HG03135 (cell line): ENCODE measurements around the gene RELB.
"Not testable (repeated sequence)": the region's sequence is repeated elsewhere in the genome, so short reads cannot be mapped to it uniquely, and the experiment has no call there.

ENCODE experiments used
- ATAC-seq: cut with Tn5 transposase; IDR thresholded peaks from one replicate; pipeline ENCODE4 v1.9.1; 2021; ENCODE audit warnings: mild to moderate bottlenecking, moderate library complexity; ENCODE audit not compliant: unreplicated experiment

The RELB gene

GRCh38 chr19:45001087-45001739 lies at the start of gene RELB:
Gene RELB, plus strand, starts transcription at chr19:45001464. Its CDS starts 116 bp downstream, at chr19:45001580.
- ATAC-seq = peak; percentile 49

DNA sequence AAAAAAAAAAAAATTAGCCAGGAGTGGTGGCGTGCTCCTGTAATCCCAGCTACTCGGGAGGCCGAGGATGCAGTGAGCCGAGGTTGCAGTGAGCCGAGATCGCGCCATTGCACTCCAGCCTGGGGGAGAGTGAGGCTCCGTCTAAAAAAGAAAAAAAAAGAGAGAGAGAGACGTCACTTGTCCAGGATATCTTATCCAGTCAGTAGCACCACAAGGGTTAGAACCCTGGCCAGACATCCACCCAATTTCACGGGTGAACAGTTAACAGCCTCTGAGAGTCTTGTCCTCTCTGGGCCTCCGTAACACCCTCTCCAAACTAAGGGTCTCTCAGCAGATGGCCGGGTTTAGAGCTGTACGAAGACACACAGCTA lies 47.0 kb upstream of the RELB start:
- ATAC-seq = no peak

DNA sequence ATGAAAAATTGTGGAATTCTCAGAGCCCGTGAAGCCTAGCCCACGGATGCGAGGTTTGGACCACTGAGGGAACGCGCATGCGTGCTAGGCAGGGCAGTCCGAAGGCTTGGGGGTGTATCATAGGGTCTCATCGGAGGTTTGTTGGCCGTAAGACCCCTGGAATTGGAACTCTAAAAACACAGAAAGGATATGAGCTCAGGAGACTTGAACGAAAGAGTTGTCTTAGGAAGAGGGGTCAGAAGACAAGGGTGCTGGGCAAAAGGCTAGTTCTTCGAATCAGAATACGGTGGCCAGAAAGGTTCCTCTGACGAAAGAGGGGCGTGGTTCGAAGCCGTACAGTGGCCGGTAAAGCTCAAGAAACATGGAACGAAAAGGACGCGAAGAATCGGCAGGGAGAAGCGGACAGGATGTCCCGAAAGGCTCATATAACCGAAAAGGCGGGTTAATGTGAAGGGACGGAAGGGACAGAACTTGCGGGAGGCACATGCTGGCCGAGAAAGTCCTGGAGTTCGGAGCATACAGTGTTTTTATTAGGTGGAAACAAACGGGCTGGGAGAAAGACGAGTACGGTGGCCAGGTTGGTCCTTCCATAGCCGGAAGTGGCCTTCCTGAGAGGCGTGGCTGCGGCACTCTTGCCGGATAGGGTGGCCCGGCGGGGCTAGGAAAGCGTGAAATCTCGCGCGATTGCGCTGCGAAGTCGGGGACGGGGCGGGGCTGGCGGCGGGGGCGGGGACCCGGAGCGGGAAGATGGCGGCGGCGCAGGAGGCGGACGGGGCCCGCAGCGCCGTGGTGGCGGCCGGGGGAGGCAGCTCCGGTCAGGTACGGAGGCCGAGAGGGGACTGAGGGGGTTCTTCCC lies 46.4 kb upstream of the RELB start, which contains the start of gene CLPTM1:
CLPTM1 (plus strand) TSS at position 732 of the 856 bp plus-strand sequence; CDS start at position 748, 16 bp downstream.
- ATAC-seq = peak; percentile 72

DNA sequence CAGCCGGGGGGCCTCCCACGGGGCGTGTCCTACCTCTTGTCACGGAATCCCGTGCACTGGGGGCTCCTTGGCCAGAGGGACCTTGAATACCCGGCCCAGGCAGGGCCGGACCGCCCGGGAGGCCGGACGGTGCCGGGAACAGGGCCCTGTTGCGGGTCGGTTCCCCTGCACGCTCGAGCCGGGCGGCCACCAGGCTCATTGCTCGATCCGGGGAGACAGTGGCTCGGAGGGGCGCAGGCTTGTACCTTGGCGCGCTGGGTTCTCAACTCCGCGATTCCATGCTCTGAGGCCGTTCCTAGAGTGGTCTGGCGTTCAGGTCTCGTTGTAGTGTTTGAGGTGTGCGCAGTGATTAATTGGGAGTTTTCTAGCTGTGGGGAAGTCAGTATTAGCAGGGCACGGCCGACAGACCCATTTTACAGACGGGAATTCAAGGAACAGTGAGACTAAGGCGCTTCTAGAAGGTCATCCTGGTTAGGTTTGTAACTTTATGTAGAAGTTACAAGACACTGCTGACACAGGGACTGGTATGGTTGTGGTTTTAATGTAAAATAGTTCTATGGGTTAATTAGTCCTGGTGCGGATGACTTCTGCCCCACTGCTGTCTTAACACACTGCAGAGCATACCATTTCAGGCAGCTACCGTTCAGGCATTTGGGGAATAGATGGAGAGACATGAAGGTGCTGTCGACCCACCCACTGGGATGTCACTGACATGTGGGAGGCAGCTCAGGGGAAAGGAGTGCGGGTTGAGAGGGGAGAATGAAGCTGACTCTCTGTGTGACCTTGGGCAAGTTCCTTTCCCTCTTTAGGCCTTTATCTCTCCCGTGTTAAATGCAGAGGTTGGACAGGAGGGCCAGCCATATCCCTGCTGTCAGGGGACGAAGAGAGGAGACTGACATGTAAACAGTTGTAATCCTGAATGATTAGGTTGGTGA lies 45.5 kb upstream of the RELB start:
- ATAC-seq = peak; percentile 17

DNA sequence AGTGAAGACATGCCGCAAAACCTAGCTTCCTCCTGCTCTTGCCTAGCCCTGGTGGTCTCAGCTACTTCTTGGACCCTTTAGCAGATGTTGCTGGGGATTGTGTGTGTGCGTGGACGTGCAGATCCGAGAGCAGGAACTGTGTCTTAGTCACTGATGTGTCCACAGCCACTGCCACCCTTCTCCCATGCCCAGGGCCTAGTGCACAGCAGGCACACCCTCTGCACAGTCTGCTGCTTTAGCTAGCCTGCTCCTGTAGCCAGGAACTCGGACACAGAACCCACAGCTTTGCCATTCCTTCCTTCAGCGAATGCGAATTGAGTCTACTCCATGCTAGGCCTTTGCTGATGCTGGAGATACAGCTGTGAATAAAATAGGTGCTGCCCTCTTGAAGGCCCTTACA lies 43.7 kb upstream of the RELB start:
- no peak for ATAC-seq

DNA sequence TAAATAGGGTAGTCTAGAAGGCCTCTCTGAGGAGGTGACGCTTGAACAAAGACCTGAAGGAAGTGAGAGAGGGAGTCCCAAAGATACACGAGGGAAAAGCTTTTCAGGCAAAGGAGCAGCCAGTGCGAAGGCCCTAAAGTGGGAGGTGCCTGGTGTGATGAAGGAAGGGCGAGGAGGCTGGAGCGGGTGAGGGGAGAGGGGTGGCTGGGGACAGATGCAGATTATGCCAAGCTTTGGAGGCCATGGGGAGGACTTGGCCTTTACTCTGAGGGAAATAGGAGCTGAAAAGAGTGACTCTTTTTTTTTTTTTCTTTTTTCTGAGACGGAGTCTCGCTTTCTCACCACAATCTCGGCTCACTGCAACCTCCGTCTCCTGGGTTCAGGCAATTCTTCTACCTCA lies 43.2 kb upstream of the RELB start:
- no peak for ATAC-seq

- ATAC-seq = no peak
Measured at GRCh38 chr19:44959691-44960090, 41.6 kb upstream of the RELB start.

DNA sequence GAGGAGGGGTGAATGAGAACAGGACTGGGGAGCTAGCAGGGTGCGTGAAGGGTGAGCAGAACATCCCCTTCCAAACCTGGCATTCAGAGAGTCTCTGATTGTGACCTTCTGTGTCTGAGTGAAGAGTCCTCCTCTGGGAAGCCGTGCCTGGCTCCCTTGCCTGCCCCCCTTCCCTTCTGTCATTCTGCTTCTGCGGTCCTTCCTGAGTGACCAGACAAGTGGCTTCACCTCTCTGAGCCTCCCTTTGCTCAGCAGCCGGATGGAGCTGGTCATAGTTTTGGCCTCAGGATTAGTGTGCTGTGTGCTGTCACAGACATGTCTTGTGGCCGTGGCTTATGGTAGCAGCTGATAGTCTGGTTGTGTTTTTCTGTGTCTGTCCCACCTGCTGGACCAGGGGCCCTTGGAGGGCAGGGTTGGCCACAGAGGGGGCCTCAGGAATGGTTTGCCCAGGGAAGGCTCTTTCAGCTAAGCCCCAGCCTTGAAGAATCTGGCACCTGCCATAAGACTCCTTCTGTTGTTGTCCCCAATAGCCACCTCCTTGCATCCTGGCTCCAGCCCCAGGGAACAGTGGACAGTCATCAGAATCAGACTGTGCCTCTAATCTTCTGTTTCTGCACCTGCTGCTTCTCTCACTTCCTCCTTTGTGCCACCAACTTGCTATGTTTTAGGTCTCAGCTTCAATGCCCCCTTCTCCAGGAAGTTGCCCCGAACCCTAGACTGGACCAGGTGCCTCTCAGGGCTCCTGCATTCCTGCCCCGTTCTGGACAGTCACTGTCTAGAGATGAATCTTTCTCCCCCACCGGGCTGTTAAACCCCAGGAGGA lies 40.1 kb upstream of the RELB start:
- ATAC-seq = no peak

DNA sequence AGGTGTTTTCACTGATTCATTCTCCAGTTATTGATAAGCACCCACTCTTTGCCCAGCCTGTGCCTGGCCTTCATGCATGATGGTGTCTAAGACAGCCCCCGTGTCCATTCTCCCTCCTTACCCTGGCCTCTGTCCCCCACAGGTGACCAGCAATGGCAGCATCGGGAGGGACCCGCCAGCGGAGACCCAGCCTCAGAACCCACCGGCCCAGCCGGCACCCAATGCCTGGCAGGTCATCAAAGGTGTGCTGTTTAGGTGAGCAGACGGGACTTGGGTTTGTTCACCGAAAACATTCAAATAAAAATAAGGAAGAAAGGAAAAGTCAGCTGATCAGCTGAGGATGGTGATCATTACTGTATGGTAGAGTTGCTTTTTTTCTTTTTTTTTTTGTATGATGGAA lies 39.4 kb upstream of the RELB start:
- ATAC-seq = no peak

- ATAC-seq = no peak
Measured at GRCh38 chr19:44968118-44968517, 33.1 kb upstream of the RELB start.

DNA sequence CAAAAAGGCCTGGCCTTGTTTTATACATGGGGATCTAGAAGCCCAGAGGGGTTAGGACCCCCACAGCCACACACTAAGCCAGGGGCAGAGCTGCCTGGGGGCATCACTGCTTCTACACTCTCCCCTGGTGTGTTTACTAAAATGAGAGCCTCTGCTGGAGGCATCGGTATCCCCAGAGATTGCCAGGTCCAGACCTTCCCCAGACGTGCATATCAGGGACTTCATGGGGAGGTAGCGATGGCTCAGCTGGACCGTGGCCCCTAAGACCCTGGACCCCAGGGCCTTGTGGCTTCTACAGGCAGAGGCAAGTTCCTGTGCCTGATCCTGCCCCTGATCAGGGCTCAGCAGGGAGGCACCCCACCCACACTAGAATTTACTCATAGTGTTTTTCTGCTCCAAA lies 32.6 kb upstream of the RELB start:
- ATAC-seq = no peak

DNA sequence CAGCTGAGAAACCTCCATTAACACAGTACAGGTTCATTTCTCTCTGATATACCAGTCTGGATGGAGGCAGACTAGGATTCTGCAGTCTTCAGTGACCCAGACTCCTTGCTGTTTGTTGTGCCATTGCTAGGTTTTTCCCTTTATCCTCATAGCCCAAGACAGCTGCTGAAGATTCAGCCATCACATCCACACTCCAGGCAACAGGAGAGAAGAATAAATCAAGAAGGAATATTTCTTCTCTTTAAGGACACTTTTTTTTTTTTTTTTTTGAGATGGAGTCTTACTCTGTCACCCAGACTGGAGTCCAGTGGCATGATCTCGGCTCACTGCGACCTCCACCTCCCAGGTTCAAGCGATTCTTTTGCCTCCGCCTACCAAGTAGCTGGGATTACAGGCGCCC lies 31.8 kb upstream of the RELB start:
- no peak for ATAC-seq

GRCh38 chr19:44971451-44971850 lies 29.8 kb upstream of the RELB start:
- not testable (repeated sequence) for ATAC-seq

- ATAC-seq = no peak
Measured at GRCh38 chr19:44972802-44973201, 28.5 kb upstream of the RELB start.

- no peak for ATAC-seq
Measured at GRCh38 chr19:44973982-44974735, 27.1 kb upstream of the RELB start.

- no peak for ATAC-seq
Measured at GRCh38 chr19:44974857-44975256, 26.4 kb upstream of the RELB start.

GRCh38 chr19:44975444-44975843 lies 25.8 kb upstream of the RELB start:
- ATAC-seq = no peak

GRCh38 chr19:44984005-44984404 lies 17.3 kb upstream of the RELB start:
- ATAC-seq = no peak

GRCh38 chr19:44985445-44985844 lies 15.8 kb upstream of the RELB start:
- ATAC-seq = no peak

GRCh38 chr19:44986389-44986788 lies 14.9 kb upstream of the RELB start:
- ATAC-seq = no peak
